Stimulated activated CD4-positive, alpha-beta T cell treated with anti-CD3 and anti-CD28 coated beads, Interleukin-15, amount 100 ng/mL, for 48 hours (primary cell): ENCODE results near the gene GALNT5.
A peak's percentile ranks its signal among the peaks of the same experiment; 100 is the strongest.
"Not testable (repeated sequence)": the region's sequence is repeated elsewhere in the genome, so short reads cannot be mapped to it uniquely, and the experiment has no call there.

ENCODE experiments used
- DNase-seq, 2 donors: peaks; one replicate each; pipeline ENCODE4 v3.0.0-alpha.2; 2020; ENCODE audit warnings: low read depth in 2 of 2

GALNT5 gene

GRCh38 chr2:157257312-157258252 lies at the start of gene GALNT5:
Gene GALNT5 (plus strand): TSS chr2:157257705. CDS start chr2:157258083, 378 bp downstream.
- DNase-seq = no peak

GRCh38 chr2:157216286-157216965 lies 41.1 kb upstream of the GALNT5 start:
- no peak for DNase-seq

- no peak for DNase-seq
Observed at GRCh38 chr2:157217409-157217808, 40.1 kb upstream of the GALNT5 start.

GRCh38 chr2:157218911-157219310 lies 38.6 kb upstream of the GALNT5 start:
- DNase-seq = no peak

GRCh38 chr2:157220502-157220901 lies 37.0 kb upstream of the GALNT5 start:
- DNase-seq = no peak

- DNase-seq = no peak
Observed at GRCh38 chr2:157221394-157221988, 36.0 kb upstream of the GALNT5 start.

GRCh38 chr2:157223624-157224205 lies 33.8 kb upstream of the GALNT5 start:
- DNase-seq = no peak

- DNase-seq = not testable (repeated sequence)
Observed at GRCh38 chr2:157224448-157224847, 33.1 kb upstream of the GALNT5 start.

- no peak for DNase-seq
Observed at GRCh38 chr2:157227592-157227991, 29.9 kb upstream of the GALNT5 start.

- no peak for DNase-seq
Observed at GRCh38 chr2:157228946-157229345, 28.6 kb upstream of the GALNT5 start.

- no peak for DNase-seq
Observed at GRCh38 chr2:157229572-157229971, 27.9 kb upstream of the GALNT5 start.

GRCh38 chr2:157231476-157231875 lies 26.0 kb upstream of the GALNT5 start:
- DNase-seq = no peak

- DNase-seq = no peak
Observed at GRCh38 chr2:157233506-157233905, 24.0 kb upstream of the GALNT5 start.

GRCh38 chr2:157236404-157236803 lies 21.1 kb upstream of the GALNT5 start:
- DNase-seq = no peak

- DNase-seq = no peak
Observed at GRCh38 chr2:157238296-157238695, 19.2 kb upstream of the GALNT5 start.

- no peak for DNase-seq
Observed at GRCh38 chr2:157244691-157245090, 12.8 kb upstream of the GALNT5 start.

GRCh38 chr2:157245144-157245840 lies 12.2 kb upstream of the GALNT5 start:
- no peak for DNase-seq

- peak; percentile 20 to 23 for DNase-seq
Observed at GRCh38 chr2:157245846-157246764, 11.4 kb upstream of the GALNT5 start.

- no peak for DNase-seq
Observed at GRCh38 chr2:157246765-157247407, 10.6 kb upstream of the GALNT5 start.

GRCh38 chr2:157250836-157251235 lies 6.7 kb upstream of the GALNT5 start:
- no peak for DNase-seq
